ENCODE measurements around the gene RASGRP3.

Gene RASGRP3

DNA sequence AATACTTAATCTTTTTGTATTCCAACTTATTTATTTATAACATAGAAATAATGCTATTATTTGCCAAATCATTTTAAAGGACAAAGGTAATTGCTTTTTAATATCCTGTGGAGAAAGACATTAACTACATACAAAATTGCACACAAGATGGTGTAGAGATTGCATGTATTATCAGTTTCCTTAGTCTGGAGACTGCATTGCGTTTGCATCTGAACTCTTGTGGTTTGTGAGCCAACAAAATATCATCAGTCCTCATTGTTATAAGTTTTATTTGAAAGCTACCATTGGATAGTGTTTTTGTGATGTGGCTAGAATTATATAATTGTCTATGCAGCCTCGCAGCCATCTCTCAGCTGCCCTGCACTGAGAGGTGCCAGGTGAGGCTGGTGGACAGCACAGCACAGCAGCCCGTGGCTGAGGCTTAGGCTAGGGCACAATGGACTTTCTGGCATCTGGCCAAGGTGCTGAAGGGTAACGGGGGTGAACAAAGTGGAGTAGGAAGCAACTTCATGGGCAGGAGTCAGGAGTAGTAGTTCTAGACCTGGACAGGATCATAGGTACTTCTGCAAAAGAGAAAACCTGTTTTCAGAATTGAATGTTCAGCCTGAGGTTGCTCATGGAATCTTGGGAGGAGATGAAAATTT is 15.1 kb downstream of the RASGRP3 start:
- no peak overlapping the region for H3K4me3 ChIP-seq (ENCODE audit: low read depth, low read length)
- DNase-seq, result no peak

DNA sequence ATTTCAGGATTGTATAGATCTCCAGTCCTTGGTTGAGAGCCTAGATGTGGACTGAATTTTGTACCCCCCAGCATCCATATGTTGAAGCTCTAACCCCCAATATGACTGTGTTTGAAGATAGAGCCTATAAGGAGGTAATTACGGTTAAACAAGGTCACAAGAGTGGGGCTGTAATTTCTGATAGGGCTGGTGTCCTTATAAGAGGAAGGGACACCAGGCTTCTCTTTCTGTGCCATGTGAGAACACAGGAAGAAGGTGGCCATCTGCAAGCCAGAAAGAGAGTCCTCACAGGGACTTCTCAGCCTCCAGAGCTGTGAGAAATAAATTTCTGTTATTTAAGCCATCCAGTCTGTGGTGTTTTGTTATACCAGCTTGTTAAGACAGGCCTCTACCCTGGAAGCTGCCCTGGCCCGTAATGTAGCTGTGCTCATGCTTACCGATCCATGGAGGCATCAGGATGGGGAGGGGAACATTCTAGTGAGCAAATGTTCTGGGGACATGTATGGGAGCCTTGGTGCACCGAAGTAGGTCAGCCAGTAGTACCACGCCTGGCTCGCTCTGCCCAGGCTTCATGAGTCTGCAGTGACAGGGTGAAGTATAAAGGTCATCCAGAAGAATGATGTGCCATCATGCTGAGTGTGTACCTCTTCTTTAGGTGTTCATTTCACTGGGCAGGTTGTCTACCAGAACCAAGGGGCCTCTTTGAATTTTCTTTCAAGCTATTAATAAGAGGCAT is 16.1 kb downstream of the RASGRP3 start:
- no peak overlapping the region for H3K4me3 ChIP-seq (ENCODE audit: low read depth, low read length)
- TF ChIP-seq, protein P1, sequence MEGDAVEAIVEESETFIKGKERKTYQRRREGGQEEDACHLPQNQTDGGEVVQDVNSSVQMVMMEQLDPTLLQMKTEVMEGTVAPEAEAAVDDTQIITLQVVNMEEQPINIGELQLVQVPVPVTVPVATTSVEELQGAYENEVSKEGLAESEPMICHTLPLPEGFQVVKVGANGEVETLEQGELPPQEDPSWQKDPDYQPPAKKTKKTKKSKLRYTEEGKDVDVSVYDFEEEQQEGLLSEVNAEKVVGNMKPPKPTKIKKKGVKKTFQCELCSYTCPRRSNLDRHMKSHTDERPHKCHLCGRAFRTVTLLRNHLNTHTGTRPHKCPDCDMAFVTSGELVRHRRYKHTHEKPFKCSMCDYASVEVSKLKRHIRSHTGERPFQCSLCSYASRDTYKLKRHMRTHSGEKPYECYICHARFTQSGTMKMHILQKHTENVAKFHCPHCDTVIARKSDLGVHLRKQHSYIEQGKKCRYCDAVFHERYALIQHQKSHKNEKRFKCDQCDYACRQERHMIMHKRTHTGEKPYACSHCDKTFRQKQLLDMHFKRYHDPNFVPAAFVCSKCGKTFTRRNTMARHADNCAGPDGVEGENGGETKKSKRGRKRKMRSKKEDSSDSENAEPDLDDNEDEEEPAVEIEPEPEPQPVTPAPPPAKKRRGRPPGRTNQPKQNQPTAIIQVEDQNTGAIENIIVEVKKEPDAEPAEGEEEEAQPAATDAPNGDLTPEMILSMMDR (IDR thresholded peaks at IDR 0.05; ENCODE audit: low read depth, low read length), result no peak
- DNase-seq, result no peak
- H3K36me3 ChIP-seq, result no peaks in the 10 kb centered on the region
- H3K27ac ChIP-seq, result no peak overlapping the region
- H3K27me3 ChIP-seq (ENCODE audit: insufficient read depth, low read depth, severe bottlenecking), result no peaks in the 10 kb centered on the region
- no peaks in the 10 kb centered on the region for H3K9me3 ChIP-seq (ENCODE audit: severe bottlenecking)

More for the DNA sequence above, 15.1 kb downstream of the RASGRP3 start:
- Histone ChIP-seq H3K36me3 (no peaks in the 10 kb centered on the region), H3K27ac (no peak overlapping the region), H3K27me3 (ENCODE audit: insufficient read depth, low read depth, severe bottlenecking) (no peaks in the 10 kb centered on the region), H3K9me3 (ENCODE audit: severe bottlenecking) (peaks cover 1% of the 10 kb centered on the region)
- TF ChIP-seq, protein P1 (IDR thresholded peaks at IDR 0.05; ENCODE audit: low read depth, low read length), result no peak

DNA sequence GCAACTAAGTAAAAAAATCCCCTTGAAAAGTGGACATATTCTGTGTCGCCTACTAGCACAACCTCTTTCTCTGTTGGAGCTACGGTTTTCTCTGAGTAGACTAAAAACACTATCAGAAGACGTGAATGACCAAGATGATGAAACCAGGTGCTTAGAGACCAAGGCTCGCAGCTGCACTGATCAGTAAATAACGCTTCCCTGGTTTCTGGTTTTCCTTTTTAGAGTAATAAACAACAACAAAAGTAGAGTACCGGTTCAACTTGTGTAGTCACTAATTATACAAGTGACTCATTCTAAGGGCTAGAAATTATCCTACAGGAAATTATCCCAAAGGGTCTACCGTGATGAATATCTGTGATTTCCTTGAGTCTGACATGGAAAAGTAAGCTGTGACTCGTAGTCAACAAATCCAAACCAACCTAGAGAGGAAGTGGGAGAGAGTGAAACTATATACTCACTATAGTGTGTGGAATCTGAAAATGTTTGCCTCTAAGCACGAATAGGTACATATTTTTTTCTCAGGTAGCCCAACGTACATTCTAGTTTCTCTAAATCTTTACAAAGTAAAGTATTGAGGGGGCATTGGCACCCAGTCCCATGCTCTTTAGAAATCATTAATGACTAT is 17.8 kb downstream of the RASGRP3 start:
- no peaks in the 10 kb centered on the region for H3K27me3 ChIP-seq (ENCODE audit: insufficient read depth, low read depth, severe bottlenecking)
- no peak for DNase-seq
- H3K9me3 ChIP-seq (ENCODE audit: severe bottlenecking), result no peaks in the 10 kb centered on the region
- H3K27ac ChIP-seq, result no peak overlapping the region
- no peak overlapping the region for H3K4me3 ChIP-seq (ENCODE audit: low read depth, low read length)
- TF ChIP-seq, protein P1 (IDR thresholded peaks at IDR 0.05; ENCODE audit: low read depth, low read length), result no peak
- no peaks in the 10 kb centered on the region for H3K36me3 ChIP-seq

DNA sequence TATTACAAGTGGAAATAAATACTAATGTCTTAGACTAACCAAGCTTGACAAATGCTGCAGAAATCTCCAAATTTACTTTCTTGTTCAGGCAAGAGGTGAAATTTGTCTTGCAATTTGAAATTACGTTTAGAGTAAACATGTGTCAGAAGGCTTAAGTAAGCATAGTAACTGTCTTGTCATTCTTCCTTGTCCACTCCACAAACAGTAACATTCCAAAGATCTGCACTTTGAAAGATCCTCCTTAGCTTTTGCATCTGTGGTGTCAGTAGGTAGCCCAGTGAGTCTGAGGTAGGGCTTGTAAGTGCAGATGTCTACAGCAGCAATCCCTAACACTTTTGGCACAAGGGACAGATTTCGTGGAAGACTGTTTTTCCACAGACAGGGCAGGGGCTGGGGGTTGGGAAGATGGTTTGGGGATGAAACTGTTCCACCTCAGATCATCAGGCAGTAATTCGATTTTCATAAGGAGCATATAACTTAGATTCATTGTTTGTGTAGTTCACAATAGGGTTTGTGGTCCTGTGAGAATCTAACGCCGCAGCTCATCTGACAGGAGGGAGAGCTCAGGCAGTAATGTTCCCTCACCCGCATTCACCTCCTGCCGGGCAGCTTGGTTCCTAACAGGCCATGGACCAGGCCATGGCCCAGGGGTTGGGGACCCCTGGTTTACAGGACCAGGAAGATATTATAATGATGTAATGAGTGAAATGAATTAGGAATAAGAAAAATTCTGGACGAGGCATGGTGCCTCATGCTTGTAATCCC is 18.6 kb downstream of the RASGRP3 start:
- no peak overlapping the region for H3K27ac ChIP-seq
- no peaks in the 10 kb centered on the region for H3K36me3 ChIP-seq
- H3K4me3 ChIP-seq (ENCODE audit: low read depth, low read length), result no peak overlapping the region
- no peaks in the 10 kb centered on the region for H3K27me3 ChIP-seq (ENCODE audit: insufficient read depth, low read depth, severe bottlenecking)
- no peak for DNase-seq
- no peaks in the 10 kb centered on the region for H3K9me3 ChIP-seq (ENCODE audit: severe bottlenecking)
- TF ChIP-seq, protein P1 (IDR thresholded peaks at IDR 0.05; ENCODE audit: low read depth, low read length), result no peak

DNA sequence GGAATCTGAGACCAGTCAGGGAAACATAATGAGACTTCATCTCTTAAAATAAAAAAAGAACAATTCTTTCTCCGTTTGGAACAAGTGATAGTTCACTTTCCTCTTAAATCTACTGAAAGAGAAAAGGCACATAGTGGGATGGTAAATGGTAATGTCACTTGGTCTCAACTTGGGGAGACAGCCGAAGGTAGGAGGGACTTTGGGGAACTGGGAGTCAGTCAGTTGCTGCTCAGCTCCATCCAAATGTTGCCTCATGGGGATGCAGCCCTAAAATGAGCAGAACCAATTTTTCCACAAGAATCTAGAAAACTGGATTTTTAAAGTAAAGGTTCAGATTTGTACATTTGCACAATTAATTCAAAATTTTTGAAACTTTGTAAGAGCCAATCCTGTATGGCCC is 19.2 kb downstream of the RASGRP3 start:
- H3K36me3 ChIP-seq, result no peaks in the 10 kb centered on the region
- no peak overlapping the region for H3K27ac ChIP-seq
- DNase-seq, result no peak
- TF ChIP-seq, protein P1 (IDR thresholded peaks at IDR 0.05; ENCODE audit: low read depth, low read length), result no peak
- H3K4me3 ChIP-seq (ENCODE audit: low read depth, low read length), result no peak overlapping the region
- H3K27me3 ChIP-seq (ENCODE audit: insufficient read depth, low read depth, severe bottlenecking), result no peaks in the 10 kb centered on the region
- H3K9me3 ChIP-seq (ENCODE audit: severe bottlenecking), result no peaks in the 10 kb centered on the region
